MCF 10A (cell line): ENCODE data around the gene HACD4. TPM values are rescaled to one million over a fixed set of nuclear protein-coding genes. Genes with fewer than 3 reads are reported as not detected.

Experiments
- BruUV-seq: library from RNA; stranded (reverse); fragments of 400-500 nt; replicated peaks from 2 replicates; lab custom pipeline; 2021; lab: Mats Ljungman, UMichigan
- CTCF ChIA-PET: fragments of 300-600 bp; sonication (Branson Sonifier 250); formaldehyde crosslinking; extraction: SDS; loops from one replicate; lab custom pipeline; 2021; ENCODE audit warnings: antibody characterized with exemption, inconsistent platforms; lab: Yijun Ruan, JAX
- POLR2A ChIA-PET: fragments of 300-600, 350-650 bp; sonication (Branson Sonifier 250); formaldehyde crosslinking; extraction: SDS; loops from one replicate; lab custom pipeline; 2020; ENCODE audit warnings: antibody characterized with exemption, inconsistent platforms; lab: Yijun Ruan, JAX
- DNase-seq: peaks from one replicate; pipeline ENCODE4 v3.0.0-alpha.2; 2018; ENCODE audit not compliant: unreplicated experiment
- H3K27ac Mint-ChIP-seq: one replicate; pipeline ENCODE4 v1.8.0; 2022; ENCODE audit warnings: mild to moderate bottlenecking, low read depth, mixed read lengths; ENCODE audit not compliant: unreplicated experiment
- H3K27me3 Mint-ChIP-seq: one replicate; pipeline ENCODE4 v1.8.0; 2022; ENCODE audit warnings: mixed read lengths; ENCODE audit not compliant: insufficient read depth, unreplicated experiment
- H3K36me3 Mint-ChIP-seq: one replicate; pipeline ENCODE4 v1.8.0; 2022; ENCODE audit warnings: mild to moderate bottlenecking, moderate library complexity, mixed read lengths; ENCODE audit not compliant: insufficient read depth, unreplicated experiment
- H3K4me1 Mint-ChIP-seq: one replicate; pipeline ENCODE4 v1.8.0; 2022; ENCODE audit warnings: mixed read lengths; ENCODE audit not compliant: insufficient read depth, unreplicated experiment
- H3K4me3 Mint-ChIP-seq: one replicate; pipeline ENCODE4 v1.8.0; 2022; ENCODE audit warnings: mild to moderate bottlenecking, moderate library complexity, mixed read lengths; ENCODE audit not compliant: unreplicated experiment
- H3K9me3 Mint-ChIP-seq: one replicate; pipeline ENCODE4 v1.8.0; 2022; ENCODE audit warnings: mixed read lengths; ENCODE audit not compliant: unreplicated experiment
- CTCF ChIP-seq: fragments of 200-600 bp; IDR thresholded peaks from one replicate; pipeline ENCODE4 v1.8.0; 2022; ENCODE audit warnings: antibody characterized with exemption, mild to moderate bottlenecking; ENCODE audit not compliant: unreplicated experiment
- intact Hi-C: fragments of 100-400 bp; cut with micrococcal nuclease; formaldehyde crosslinking; loops from 2 replicates; pipeline ENCODE4 v1.14.1; 2022
- total RNA-seq: library from RNA; stranded (reverse); gene quantifications from 2 replicates; pipeline ENCODE4 v1.2.3, GENCODE V29; 2022

The HACD4 gene
- total RNA-seq, 1 experiment from 2014 or later, result not detected

GRCh38 chr9:21060919-21061561, 29.6 kb upstream of the HACD4 start:
- intact Hi-C loops, result no loop called here
- no peaks in the 10 kb centered on the region for H3K36me3 Mint-ChIP-seq
- CTCF ChIA-PET, result interaction anchor here (1.0 kb wide), 1 partner anchor 17 kb away, joined by 3 read pairs; no protein-coding TSS in a partner anchor
- H3K27ac Mint-ChIP-seq, result no peak overlapping the region
- H3K27me3 Mint-ChIP-seq, result no peaks in the 10 kb centered on the region
- H3K4me3 Mint-ChIP-seq, result no peak overlapping the region
- H3K4me1 Mint-ChIP-seq, result no peaks in the 10 kb centered on the region
- H3K9me3 Mint-ChIP-seq, result no peaks in the 10 kb centered on the region
- POLR2A ChIA-PET, result interaction anchor here (0.6 kb wide), 1 partner anchor 436 kb away, joined by 3 read pairs; no protein-coding TSS in a partner anchor
- TF ChIP-seq CTCF, result no peak
- no TSS peak for BruUV-seq
- DNase-seq, result no peak

- H3K4me1 Mint-ChIP-seq, result no peaks in the 10 kb centered on the region
- intact Hi-C loops, result no loop called here
- no peaks in the 10 kb centered on the region for H3K9me3 Mint-ChIP-seq
- ChIA-PET CTCF (no interaction called here), POLR2A (interaction anchor here (0.8 kb wide), 1 partner anchor 53 kb away, joined by 3 read pairs; no protein-coding TSS in a partner anchor)
- no TSS peak for BruUV-seq
- H3K27me3 Mint-ChIP-seq, result no peaks in the 10 kb centered on the region
- peak; percentile 11 for DNase-seq
- H3K36me3 Mint-ChIP-seq, result no peaks in the 10 kb centered on the region
- TF ChIP-seq CTCF, result no peak
- no peak overlapping the region for H3K4me3 Mint-ChIP-seq
- no peak overlapping the region for H3K27ac Mint-ChIP-seq
Measured at GRCh38 chr9:21056931-21057330, 25.5 kb upstream of the HACD4 start.

- intact Hi-C loops, result no loop called here
Measured at GRCh38 chr9:21053851-21054250, 22.4 kb upstream of the HACD4 start.

More at GRCh38 chr9:21053851-21054250, 22.4 kb upstream of the HACD4 start:
- no peaks in the 10 kb centered on the region for H3K9me3 Mint-ChIP-seq
- H3K36me3 Mint-ChIP-seq, result no peaks in the 10 kb centered on the region
- ChIA-PET CTCF (interaction anchor here (0.5 kb wide), 1 partner anchor 55 kb away, joined by 3 read pairs; no protein-coding TSS in a partner anchor), POLR2A (no interaction called here)
- H3K27ac Mint-ChIP-seq, result no peak overlapping the region
- no peaks in the 10 kb centered on the region for H3K4me1 Mint-ChIP-seq
- no peak overlapping the region for H3K4me3 Mint-ChIP-seq
- no TSS peak for BruUV-seq
- no peaks in the 10 kb centered on the region for H3K27me3 Mint-ChIP-seq
- no peak for DNase-seq
- no peak for TF ChIP-seq CTCF
